ENCODE results near the gene PVR. TPM values are rescaled to one million over a fixed set of nuclear protein-coding genes. Genes with fewer than 3 reads are reported as not detected.
"Not testable (repeated sequence)": the region's sequence is repeated elsewhere in the genome, so short reads cannot be mapped to it uniquely, and the experiment has no call there.

Gene PVR
- total RNA-seq, 8 experiments from 2014 or later, result 9.7 to 62.3 (median 32.0) TPM

GRCh38 chr19:44704982-44705381 is 61.3 kb downstream of the PVR start:
- Histone ChIP-seq H3K4me3 (no peak overlapping the region), H3K4me1 (replicated peaks in 1 of 2) (no peaks in the 10 kb centered on the region), H3K27ac (no peak overlapping the region)
- no peak for ATAC-seq (replicated peaks in 6 of 8)
- WGBS, 10 experiments, result 0 to 88% (median 80%) methylated on average over 1 of the region's 1 CpG; no CpG with 5 or more reads in 5 of the 10 experiments
- in situ Hi-C loops (cut with MboI; ENCODE audit: low pct_unique_long_range_greater_than_20kb in 2 of 9, low sequenced_read_pairs in 9 of 9, unreplicated experiment in 9 of 9), result no loop called here

DNA sequence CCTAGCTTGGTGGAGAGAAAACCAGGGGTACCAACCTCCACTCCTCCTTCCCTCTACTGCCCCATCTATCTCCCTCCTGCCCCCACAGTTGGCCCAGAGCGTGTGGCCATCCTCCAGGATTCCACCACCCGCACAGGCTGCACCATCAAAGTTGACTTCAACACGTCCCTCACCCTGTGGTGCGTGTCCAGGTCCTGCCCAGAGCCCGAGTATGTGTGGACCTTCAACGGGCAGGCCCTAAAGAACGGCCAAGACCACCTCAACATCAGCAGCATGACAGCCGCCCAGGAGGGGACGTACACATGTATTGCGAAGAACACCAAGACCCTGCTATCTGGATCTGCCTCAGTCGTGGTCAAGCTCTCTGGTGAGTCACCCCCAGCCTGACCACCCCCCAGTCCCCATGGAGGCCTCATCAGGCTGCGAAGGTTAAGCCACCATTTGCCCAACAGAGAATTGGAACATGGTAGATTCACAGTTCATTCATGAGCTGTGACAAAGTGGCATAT is 61.8 kb downstream of the PVR start:
- 57 to 100% (median 80%) methylated on average over 1 to 8 of the region's 12 CpGs; no CpG with 5 or more reads in 3 of the 10 experiments for WGBS, 10 experiments
- H3K27ac ChIP-seq, result no peak overlapping the region
- no peak overlapping the region for H3K4me3 ChIP-seq
- no peak for ATAC-seq (replicated peaks in 6 of 8)
- H3K4me1 ChIP-seq (replicated peaks in 1 of 2), result no peaks in the 10 kb centered on the region
- in situ Hi-C loops (cut with MboI; ENCODE audit: low pct_unique_long_range_greater_than_20kb in 2 of 9, low sequenced_read_pairs in 9 of 9, unreplicated experiment in 9 of 9), result no loop called here

- 0 to 70% (median 60%) methylated on average over 1 to 4 of the region's 6 CpGs; no CpG with 5 or more reads in 5 of the 10 experiments for WGBS, 10 experiments
- in situ Hi-C loops (cut with MboI; ENCODE audit: low pct_unique_long_range_greater_than_20kb in 2 of 9, low sequenced_read_pairs in 9 of 9, unreplicated experiment in 9 of 9), result no loop called here
- no peak overlapping the region for H3K27ac ChIP-seq
- no peak for ATAC-seq (replicated peaks in 6 of 8)
- H3K4me1 ChIP-seq (replicated peaks in 1 of 2), result no peaks in the 10 kb centered on the region
- no peak overlapping the region for H3K4me3 ChIP-seq
These were observed 63.0 kb downstream of the PVR start for GRCh38 chr19:44706506-44707236.

DNA sequence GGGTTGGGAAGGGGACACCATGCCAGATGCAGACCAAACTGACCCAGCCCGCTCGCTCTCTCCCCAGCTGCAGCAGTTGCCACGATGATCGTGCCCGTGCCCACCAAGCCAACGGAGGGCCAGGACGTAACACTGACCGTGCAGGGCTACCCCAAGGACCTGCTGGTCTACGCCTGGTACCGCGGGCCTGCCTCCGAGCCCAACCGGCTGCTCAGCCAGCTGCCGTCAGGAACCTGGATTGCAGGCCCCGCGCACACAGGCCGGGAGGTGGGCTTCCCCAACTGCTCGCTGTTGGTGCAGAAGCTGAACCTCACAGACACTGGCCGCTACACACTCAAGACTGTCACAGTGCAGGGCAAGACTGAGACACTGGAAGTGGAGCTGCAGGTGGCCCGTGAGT is 64.1 kb downstream of the PVR start:
- Histone ChIP-seq H3K27ac (no peak overlapping the region), H3K4me1 (replicated peaks in 1 of 2) (no peaks in the 10 kb centered on the region), H3K4me3 (no peak overlapping the region)
- no peak for ATAC-seq (replicated peaks in 6 of 8)
- in situ Hi-C loops (cut with MboI; ENCODE audit: low pct_unique_long_range_greater_than_20kb in 2 of 9, low sequenced_read_pairs in 9 of 9, unreplicated experiment in 9 of 9), result no loop called here
- WGBS, 10 experiments, result 52 to 91% (median 87%) methylated on average over 3 to 14 of the region's 20 CpGs; no CpG with 5 or more reads in 5 of the 10 experiments

DNA sequence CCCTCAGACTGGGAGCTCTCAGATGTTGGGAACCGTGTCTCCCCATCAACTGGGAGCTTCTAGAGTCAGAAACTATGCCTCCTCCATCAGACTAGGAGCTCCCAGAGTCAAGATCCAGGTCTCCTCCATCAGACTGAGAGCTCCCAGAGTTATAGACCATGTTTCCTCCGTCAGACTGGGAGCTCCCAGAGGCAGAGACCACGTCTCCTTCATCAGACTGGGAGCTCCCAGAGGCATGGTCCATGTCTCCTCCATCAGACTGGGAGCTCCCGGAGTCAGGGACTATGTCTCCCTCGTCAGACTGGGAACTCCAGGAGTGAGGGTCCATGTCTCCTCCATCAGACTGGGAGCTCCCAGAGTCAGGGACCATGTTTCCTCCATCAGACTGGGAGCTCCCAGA is 65.2 kb downstream of the PVR start:
- no peak overlapping the region for H3K4me3 ChIP-seq
- no peak for ATAC-seq (replicated peaks in 6 of 8)
- in situ Hi-C loops (cut with MboI; ENCODE audit: low pct_unique_long_range_greater_than_20kb in 2 of 9, low sequenced_read_pairs in 9 of 9, unreplicated experiment in 9 of 9), result no loop called here
- no peak overlapping the region for H3K27ac ChIP-seq
- 0 to 40% methylated on average over 1 of the region's 5 CpGs; no CpG with 5 or more reads in 8 of the 10 experiments for WGBS, 10 experiments
- no peaks in the 10 kb centered on the region for H3K4me1 ChIP-seq (replicated peaks in 1 of 2)

DNA sequence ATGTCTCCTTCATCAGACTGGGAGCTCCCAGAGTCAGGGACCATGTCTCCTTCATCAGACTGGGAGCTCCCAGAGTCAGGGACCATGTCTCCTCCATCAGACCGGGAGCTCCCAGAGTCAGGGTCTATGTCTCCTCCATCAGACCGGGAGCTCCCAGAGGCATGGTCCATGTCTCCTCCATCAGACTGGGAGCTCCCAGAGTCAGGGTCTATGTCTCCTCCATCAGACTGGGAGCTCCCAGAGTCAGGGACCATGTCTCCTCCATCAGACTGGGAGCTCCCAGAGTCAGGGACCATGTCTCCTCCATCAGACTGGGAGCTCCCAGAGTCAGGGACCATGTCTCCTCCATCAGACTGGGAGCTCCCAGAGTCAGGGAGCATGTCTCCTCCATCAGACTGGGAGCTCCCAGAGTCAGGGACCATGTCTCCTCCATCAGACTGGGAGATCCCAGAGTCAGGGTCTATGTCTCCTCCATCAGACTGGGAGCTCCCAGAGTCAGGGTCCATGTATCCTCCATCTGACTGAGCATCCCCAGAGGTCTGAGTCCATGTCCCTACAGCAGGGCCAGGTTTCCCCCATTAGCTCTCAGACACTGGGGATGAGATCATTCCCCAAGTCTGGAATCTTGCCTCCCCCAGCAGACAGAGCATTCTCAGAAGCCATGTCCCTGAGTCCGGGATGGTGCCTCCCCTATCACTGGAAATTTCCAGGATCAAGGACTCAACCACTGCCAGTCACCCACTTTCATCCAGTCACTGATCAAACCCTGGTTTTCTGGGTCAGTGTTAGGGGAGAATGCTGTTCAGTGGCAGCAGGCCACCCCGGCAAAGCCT is 65.9 kb downstream of the PVR start:
- 60 to 100% methylated on average over 1 of the region's 4 CpGs; no CpG with 5 or more reads in 8 of the 10 experiments for WGBS, 10 experiments
- ATAC-seq (replicated peaks in 6 of 8); H3K27ac ChIP-seq; H3K4me3 ChIP-seq; in situ Hi-C loops (cut with MboI; ENCODE audit: low pct_unique_long_range_greater_than_20kb in 2 of 9, low sequenced_read_pairs in 9 of 9, unreplicated experiment in 9 of 9); H3K4me1 ChIP-seq (replicated peaks in 1 of 2): not testable (repeated sequence)

GRCh38 chr19:44710483-44710882 is 66.8 kb downstream of the PVR start:
- Histone ChIP-seq H3K27ac (no peak overlapping the region), H3K4me1 (replicated peaks in 1 of 2) (no peaks in the 10 kb centered on the region), H3K4me3 (no peak overlapping the region)
- ATAC-seq (replicated peaks in 6 of 8), result no peak
- in situ Hi-C loops (cut with MboI; ENCODE audit: low pct_unique_long_range_greater_than_20kb in 2 of 9, low sequenced_read_pairs in 9 of 9, unreplicated experiment in 9 of 9), result no loop called here
- 20 to 100% (median 87%) methylated on average over 1 to 3 of the region's 14 CpGs; no CpG with 5 or more reads in 6 of the 10 experiments for WGBS, 10 experiments

- Histone ChIP-seq H3K4me1 (replicated peaks in 1 of 2) (no peaks in the 10 kb centered on the region), H3K4me3 (no peak overlapping the region), H3K27ac (no peak overlapping the region)
- 0 to 100% (median 23%) methylated on average over 1 to 4 of the region's 4 CpGs; no CpG with 5 or more reads in 2 of the 10 experiments for WGBS, 10 experiments
- in situ Hi-C loops (cut with MboI; ENCODE audit: low pct_unique_long_range_greater_than_20kb in 2 of 9, low sequenced_read_pairs in 9 of 9, unreplicated experiment in 9 of 9), result no loop called here
- ATAC-seq (replicated peaks in 6 of 8), result peak in 2 of 8 experiments; percentile 26 to 50
These were observed 69.3 kb downstream of the PVR start for GRCh38 chr19:44712864-44713515.

Other genes with a start within 250 kb of the PVR start
- 10 to 100 TPM in 2 of 8 experiments, 1 to 10 TPM in 6; 1.3 to 12.2 (median 7.0) TPM for gene ZNF285, start 242.3 kb upstream of the PVR start, total RNA-seq
- gene ZNF229, start 195.4 kb upstream of the PVR start, total RNA-seq, result 10 to 100 TPM in 2 of 8 experiments, 1 to 10 TPM in 3, under 1 TPM in 3; 0.04 to 14.9 (median 6.3) TPM
- gene ZNF180, start 143.4 kb upstream of the PVR start, total RNA-seq, result 10 to 100 TPM in 1 of 8 experiments, 1 to 10 TPM in 7; 4.1 to 11.8 (median 7.1) TPM
- gene CEACAM20, start 114.2 kb upstream of the PVR start, total RNA-seq, result under 1 TPM in 1 of 8 experiments, not detected in 7; 0.08 TPM
- 1 to 10 TPM in 1 of 8 experiments, under 1 TPM in 1, not detected in 6; 0.72 to 2.2 TPM for gene IGSF23, start 30.3 kb upstream of the PVR start, total RNA-seq
- 1 to 10 TPM in 7 of 8 experiments, under 1 TPM in 1; 0.96 to 6.2 (median 2.2) TPM for gene CEACAM19, start 27.6 kb downstream of the PVR start, total RNA-seq
- gene CEACAM16, start 55.2 kb downstream of the PVR start, total RNA-seq, result under 1 TPM in 1 of 8 experiments, not detected in 7; 0.19 TPM
- 10 to 100 TPM in 3 of 8 experiments, 1 to 10 TPM in 5; 1.2 to 26.8 (median 3.6) TPM for gene BCL3, start 104.8 kb downstream of the PVR start, total RNA-seq
- not detected for gene CBLC, start 134.0 kb downstream of the PVR start, total RNA-seq
- gene BCAM, start 165.2 kb downstream of the PVR start, total RNA-seq, result 10 to 100 TPM in 1 of 8 experiments, 1 to 10 TPM in 7; 1.7 to 10.6 (median 6.1) TPM
- gene NECTIN2, start 202.4 kb downstream of the PVR start, total RNA-seq, result 10 to 100 TPM; 35.7 to 99.7 (median 49.5) TPM
- gene TOMM40, start 247.3 kb downstream of the PVR start, total RNA-seq, result 100 to 1,000 TPM in 1 of 8 experiments, 10 to 100 TPM in 7; 30.9 to 141 (median 58.9) TPM